Gastrocnemius medialis (tissue), 4 donors: Measurements from ENCODE around the gene TNFRSF21.

Experiments
- POLR2A ChIP-seq, 2 donors: fragments of 450-650 bp; IDR thresholded peaks; one replicate each; pipeline ENCODE4 v1.6.1; 2017; ENCODE audit warnings: antibody characterized with exemption in 2 of 2, mild to moderate bottlenecking in 2 of 2, moderate library complexity in 2 of 2
- TF ChIP-seq, protein P1 (sequence below), 5 experiments: fragments of 450-650 bp in 3 of 5; fragments of 200-600 bp in 2 of 5; sonication (generic) in 2 of 5; IDR thresholded peaks in 4 of 5; conservative IDR thresholded peaks in 1 of 5; 1 replicate in 4 of 5; 2 replicates in 1 of 5; pipeline ENCODE4 v1.5.1; 2016 to 2019; ENCODE audit warnings: antibody characterized with exemption in 5 of 5, mild to moderate bottlenecking in 3 of 5, moderate library complexity in 3 of 5

- TF ChIP-seq, protein P1, sequence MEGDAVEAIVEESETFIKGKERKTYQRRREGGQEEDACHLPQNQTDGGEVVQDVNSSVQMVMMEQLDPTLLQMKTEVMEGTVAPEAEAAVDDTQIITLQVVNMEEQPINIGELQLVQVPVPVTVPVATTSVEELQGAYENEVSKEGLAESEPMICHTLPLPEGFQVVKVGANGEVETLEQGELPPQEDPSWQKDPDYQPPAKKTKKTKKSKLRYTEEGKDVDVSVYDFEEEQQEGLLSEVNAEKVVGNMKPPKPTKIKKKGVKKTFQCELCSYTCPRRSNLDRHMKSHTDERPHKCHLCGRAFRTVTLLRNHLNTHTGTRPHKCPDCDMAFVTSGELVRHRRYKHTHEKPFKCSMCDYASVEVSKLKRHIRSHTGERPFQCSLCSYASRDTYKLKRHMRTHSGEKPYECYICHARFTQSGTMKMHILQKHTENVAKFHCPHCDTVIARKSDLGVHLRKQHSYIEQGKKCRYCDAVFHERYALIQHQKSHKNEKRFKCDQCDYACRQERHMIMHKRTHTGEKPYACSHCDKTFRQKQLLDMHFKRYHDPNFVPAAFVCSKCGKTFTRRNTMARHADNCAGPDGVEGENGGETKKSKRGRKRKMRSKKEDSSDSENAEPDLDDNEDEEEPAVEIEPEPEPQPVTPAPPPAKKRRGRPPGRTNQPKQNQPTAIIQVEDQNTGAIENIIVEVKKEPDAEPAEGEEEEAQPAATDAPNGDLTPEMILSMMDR (IDR thresholded peaks at IDR 0.05 in 4 of 5, conservative IDR thresholded peaks at IDR 0.05 in 1 of 5), result no peak
- TF ChIP-seq POLR2A (IDR thresholded peaks at IDR 0.05), result no peak
Measured at GRCh38 chr6:47292027-47292426, 17.7 kb downstream of the TNFRSF21 start.
